Neural progenitor cell (in vitro differentiated cells): Measurements from ENCODE around the gene ADAMTSL1.

Experiments used
- EZH2 ChIP-seq: fragments of 200-600 bp; sonication (generic); IDR thresholded peaks from 2 replicates; pipeline ENCODE4 v1.6.1; 2017; ENCODE audit warnings: antibody characterized with exemption, mild to moderate bottlenecking, moderate library complexity
- EZH2phosphoT487 ChIP-seq: fragments of 200-600 bp; sonication (generic); IDR thresholded peaks from 2 replicates; pipeline ENCODE4 v1.6.1; 2017; ENCODE audit warnings: antibody characterized with exemption
- TF ChIP-seq, protein P1 (sequence below): fragments of 200-600 bp; sonication (generic); IDR thresholded peaks from 2 replicates; pipeline ENCODE4 v1.5.1; 2017; ENCODE audit warnings: antibody characterized with exemption, mild to moderate bottlenecking

DNA sequence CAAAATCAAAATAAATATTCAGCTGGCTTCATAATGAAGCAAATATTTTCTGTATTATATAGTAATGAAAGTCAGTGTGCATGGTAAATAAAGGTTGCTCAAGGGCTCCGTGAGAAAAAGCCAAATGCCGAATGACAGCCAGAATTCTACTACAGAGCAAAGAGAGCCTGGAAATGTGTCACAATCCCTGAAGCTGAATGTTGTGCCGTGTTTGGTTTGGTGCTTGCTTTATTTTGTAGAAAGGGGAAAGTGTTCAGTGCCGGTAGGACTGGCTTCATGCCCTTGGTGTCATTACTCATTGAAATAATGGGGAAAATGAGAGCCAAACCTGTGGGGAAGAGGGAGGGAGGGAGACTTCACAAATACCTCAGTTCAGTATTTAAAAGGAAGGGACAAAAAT, 26.8 kb upstream of the ADAMTSL1 start:
- TF ChIP-seq, protein P1, sequence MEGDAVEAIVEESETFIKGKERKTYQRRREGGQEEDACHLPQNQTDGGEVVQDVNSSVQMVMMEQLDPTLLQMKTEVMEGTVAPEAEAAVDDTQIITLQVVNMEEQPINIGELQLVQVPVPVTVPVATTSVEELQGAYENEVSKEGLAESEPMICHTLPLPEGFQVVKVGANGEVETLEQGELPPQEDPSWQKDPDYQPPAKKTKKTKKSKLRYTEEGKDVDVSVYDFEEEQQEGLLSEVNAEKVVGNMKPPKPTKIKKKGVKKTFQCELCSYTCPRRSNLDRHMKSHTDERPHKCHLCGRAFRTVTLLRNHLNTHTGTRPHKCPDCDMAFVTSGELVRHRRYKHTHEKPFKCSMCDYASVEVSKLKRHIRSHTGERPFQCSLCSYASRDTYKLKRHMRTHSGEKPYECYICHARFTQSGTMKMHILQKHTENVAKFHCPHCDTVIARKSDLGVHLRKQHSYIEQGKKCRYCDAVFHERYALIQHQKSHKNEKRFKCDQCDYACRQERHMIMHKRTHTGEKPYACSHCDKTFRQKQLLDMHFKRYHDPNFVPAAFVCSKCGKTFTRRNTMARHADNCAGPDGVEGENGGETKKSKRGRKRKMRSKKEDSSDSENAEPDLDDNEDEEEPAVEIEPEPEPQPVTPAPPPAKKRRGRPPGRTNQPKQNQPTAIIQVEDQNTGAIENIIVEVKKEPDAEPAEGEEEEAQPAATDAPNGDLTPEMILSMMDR: no peak
- TF ChIP-seq EZH2: no peak
- TF ChIP-seq EZH2phosphoT487: no peak
